Activated naive CD4-positive, alpha-beta T cell treated with anti-CD3 and anti-CD28 coated beads, Interleukin-2, amount 50 U/mL, for 24 hours (primary cell): ENCODE results near the gene LAPTM5.

Experiments used
- H3K27ac Mint-ChIP-seq: one replicate; pipeline ENCODE4 v1.8.0; 2021; ENCODE audit warnings: mild to moderate bottlenecking, mixed read lengths
- H3K27me3 Mint-ChIP-seq: one replicate; pipeline ENCODE4 v1.8.0; 2021; ENCODE audit warnings: mixed read lengths
- H3K36me3 Mint-ChIP-seq: one replicate; pipeline ENCODE4 v1.8.0; 2021; ENCODE audit warnings: mixed read lengths
- H3K4me1 Mint-ChIP-seq: one replicate; pipeline ENCODE4 v1.8.0; 2021; ENCODE audit warnings: mixed read lengths
- H3K4me3 Mint-ChIP-seq: one replicate; pipeline ENCODE4 v1.8.0; 2021; ENCODE audit warnings: mild to moderate bottlenecking, mixed read lengths
- H3K9me3 Mint-ChIP-seq: one replicate; pipeline ENCODE4 v1.8.0; 2021; ENCODE audit warnings: mixed read lengths

Gene LAPTM5

DNA sequence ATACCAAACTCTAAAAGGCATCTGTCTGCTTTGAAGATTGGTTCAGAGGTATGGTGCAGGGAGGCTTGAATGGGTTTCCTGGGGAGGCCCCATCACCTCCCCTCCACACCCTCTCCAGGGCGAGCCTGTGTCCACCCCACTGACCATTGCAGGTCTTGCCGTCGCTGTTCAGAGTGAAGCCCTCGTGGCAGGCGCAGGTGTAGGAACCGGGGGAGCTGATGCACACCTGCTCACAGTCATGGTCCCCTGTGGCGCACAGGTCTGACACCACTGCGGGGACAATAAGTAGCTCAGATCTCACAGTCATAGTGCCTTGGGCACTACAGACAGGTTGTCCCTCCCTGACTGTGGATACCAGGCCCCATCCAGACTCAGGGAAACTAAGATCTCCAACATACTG, 40.9 kb downstream of the LAPTM5 start:
- Mint-ChIP-seq H3K27me3 (no peaks in the 10 kb centered on the region), H3K36me3 (peaks cover 2% of the 10 kb centered on the region), H3K4me1 (peaks cover 32% of the 10 kb centered on the region), H3K27ac (no peak overlapping the region), H3K4me3 (peak overlapping the region; percentile 79), H3K9me3 (no peaks in the 10 kb centered on the region)

DNA sequence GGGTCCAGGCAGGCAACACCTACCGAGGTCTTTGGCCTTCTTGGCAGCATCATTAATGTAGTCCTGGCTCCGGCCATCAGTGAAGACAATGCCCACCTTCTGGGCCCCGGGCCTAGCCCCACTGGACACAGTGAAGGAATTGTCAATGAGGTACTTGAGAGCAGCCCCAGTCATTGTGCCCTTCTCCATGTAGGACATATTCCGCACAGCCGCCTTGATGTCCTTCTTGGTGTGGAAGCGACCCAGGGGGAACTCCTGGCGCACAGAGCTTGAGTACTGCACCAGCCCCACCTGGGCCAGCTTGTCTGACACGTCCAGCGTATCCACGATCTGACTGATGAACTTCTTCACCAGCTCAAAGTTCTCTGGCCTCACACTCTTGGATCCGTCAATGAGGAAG, 41.7 kb downstream of the LAPTM5 start:
- no peaks in the 10 kb centered on the region for H3K9me3 Mint-ChIP-seq
- H3K4me3 Mint-ChIP-seq = no peak overlapping the region
- peaks cover 26% of the 10 kb centered on the region for H3K4me1 Mint-ChIP-seq
- no peak overlapping the region for H3K27ac Mint-ChIP-seq
- peaks cover 2% of the 10 kb centered on the region for H3K36me3 Mint-ChIP-seq
- H3K27me3 Mint-ChIP-seq = no peaks in the 10 kb centered on the region

DNA sequence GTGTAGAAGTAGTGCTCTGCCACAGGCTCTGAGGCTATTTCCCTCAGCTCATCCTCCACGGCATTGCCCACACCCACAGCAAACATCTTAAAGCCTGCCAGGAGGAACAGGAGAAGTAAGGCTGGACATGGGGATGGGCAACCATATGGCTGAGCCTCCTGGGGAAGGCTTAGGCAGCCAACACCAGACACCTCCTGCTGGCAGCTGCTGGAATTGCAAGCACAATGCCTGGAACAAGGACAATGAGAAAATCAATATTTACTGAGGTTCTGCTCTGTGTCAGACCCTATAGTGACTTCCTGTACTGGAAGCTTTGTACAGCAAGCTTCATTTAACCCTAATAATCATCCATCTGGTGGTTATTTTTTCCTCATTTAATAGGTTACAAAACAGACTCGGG, 42.4 kb downstream of the LAPTM5 start:
- Mint-ChIP-seq H3K27me3 (no peaks in the 10 kb centered on the region), H3K36me3 (peaks cover 2% of the 10 kb centered on the region), H3K27ac (peak overlapping the region; percentile 59), H3K4me3 (no peak overlapping the region), H3K9me3 (no peaks in the 10 kb centered on the region), H3K4me1 (peaks cover 19% of the 10 kb centered on the region)

DNA sequence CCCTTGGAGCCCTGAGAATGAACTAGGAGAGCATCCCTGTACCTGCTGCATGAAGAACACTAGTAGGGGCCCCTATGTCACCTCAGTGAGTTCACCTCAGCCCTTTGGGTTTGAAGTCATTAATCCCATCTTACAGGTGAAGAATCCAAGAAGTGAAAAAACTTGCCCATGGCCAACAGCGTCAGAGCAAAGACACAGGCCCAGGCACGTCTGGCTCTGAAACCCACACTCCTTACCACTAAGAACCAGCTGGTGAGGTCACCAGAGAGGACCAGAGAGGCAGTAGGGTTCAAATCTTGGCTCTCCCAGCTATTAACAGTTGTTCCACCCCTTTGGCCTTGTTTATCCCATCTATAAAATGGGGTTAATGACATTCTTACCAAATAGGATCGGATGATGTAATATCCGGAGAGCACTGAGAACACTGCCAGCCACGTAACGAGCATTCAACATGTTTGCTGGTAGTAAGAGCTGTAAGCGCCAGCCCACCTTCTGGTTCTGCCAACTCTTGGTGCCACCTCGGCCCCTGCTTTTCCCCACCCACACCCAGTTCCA, 43.0 kb downstream of the LAPTM5 start:
- Mint-ChIP-seq H3K4me1 (peaks cover 16% of the 10 kb centered on the region), H3K27me3 (no peaks in the 10 kb centered on the region), H3K27ac (no peak overlapping the region), H3K36me3 (peaks cover 2% of the 10 kb centered on the region), H3K4me3 (no peak overlapping the region), H3K9me3 (no peaks in the 10 kb centered on the region)

DNA sequence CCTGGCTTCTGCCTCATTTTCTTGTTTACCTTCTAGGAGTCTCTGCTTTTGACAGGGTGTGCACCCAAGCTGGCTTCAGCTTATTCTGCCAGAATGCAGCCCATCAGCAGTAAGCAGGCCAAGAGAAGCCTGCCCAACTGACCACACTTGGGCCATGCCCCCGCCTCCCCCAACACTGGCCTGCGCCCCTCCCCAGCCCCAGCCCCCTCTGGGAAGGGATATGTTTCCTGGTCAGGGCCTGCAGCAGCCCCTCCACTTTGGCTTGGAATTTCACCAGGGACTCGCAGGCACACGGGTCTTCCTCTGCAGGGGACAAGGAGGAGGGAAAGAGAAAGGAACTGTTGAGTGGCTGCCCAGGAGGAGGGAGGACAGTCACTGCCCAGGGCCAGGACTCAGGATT, 43.5 kb downstream of the LAPTM5 start:
- Mint-ChIP-seq H3K9me3 (no peaks in the 10 kb centered on the region), H3K27me3 (no peaks in the 10 kb centered on the region), H3K36me3 (peaks cover 2% of the 10 kb centered on the region), H3K4me1 (peaks cover 13% of the 10 kb centered on the region), H3K27ac (no peak overlapping the region), H3K4me3 (no peak overlapping the region)

DNA sequence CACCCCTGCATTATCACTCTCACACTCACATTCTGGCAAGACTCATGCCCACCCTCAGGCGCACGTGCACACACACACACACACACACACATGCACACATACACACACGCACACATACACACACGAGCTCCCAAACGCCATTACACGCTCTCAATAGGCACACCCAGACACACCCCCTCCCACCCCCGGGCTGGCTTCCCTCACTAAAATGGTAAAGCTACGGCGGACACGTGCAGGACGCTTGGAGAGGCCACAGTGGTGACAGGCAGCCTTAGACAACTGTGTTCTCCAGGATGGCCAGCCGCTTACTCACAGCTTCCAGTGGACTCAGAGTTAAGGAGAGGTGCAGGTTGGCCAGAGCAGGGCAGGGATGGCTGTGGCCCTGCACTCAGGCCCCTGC, 44.3 kb downstream of the LAPTM5 start:
- no peaks in the 10 kb centered on the region for H3K9me3 Mint-ChIP-seq
- H3K27me3 Mint-ChIP-seq = no peaks in the 10 kb centered on the region

DNA sequence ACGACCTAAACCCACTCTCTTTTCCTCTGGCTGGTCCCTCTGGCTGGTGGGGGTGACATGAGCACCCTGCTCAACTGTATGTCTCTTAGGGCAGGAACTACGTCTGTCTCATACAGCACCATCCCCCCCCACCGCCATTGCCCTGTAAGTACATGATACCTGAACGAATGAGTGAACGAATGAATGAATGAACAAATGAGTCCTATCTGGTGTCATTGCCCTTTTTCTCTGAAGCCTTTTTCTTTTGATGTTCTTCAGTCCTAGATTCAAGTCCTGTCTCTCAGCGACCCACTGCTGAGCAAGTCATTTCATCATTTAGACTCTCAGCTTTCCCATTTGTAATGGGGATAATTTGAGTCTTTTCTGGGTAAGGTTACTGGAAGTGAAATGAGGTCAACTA, 45.0 kb downstream of the LAPTM5 start:
- Mint-ChIP-seq H3K36me3 (peaks cover 2% of the 10 kb centered on the region), H3K27me3 (no peaks in the 10 kb centered on the region), H3K9me3 (no peaks in the 10 kb centered on the region), H3K4me3 (no peak overlapping the region), H3K27ac (no peak overlapping the region), H3K4me1 (peaks cover 9% of the 10 kb centered on the region)

More for the DNA sequence above, 44.3 kb downstream of the LAPTM5 start:
- H3K4me1 Mint-ChIP-seq = peaks cover 13% of the 10 kb centered on the region
- H3K36me3 Mint-ChIP-seq = peaks cover 2% of the 10 kb centered on the region
- H3K4me3 Mint-ChIP-seq = no peak overlapping the region
- no peak overlapping the region for H3K27ac Mint-ChIP-seq

DNA sequence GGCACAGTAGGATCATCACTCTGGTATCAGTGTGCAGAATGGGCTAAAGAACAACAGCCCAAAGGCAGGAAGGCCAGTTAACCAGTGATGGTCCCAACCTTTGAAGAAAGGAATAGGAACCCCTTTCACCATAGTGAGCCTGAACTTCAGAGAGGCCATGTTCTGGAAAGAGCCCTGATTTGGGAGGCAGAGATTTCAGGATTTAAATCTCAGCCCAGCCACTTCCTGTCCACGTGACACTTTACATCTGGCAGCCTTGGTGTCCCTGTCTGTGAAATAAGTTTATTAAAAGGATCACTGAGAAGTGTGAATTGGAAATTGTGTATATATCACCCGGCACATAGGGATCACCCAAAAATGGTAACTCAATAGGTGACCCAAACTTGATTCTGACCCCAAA, 47.2 kb downstream of the LAPTM5 start:
- no peak overlapping the region for H3K4me3 Mint-ChIP-seq
- no peak overlapping the region for H3K27ac Mint-ChIP-seq
- no peaks in the 10 kb centered on the region for H3K36me3 Mint-ChIP-seq
- H3K27me3 Mint-ChIP-seq = no peaks in the 10 kb centered on the region
- H3K9me3 Mint-ChIP-seq = no peaks in the 10 kb centered on the region
- H3K4me1 Mint-ChIP-seq = no peaks in the 10 kb centered on the region

DNA sequence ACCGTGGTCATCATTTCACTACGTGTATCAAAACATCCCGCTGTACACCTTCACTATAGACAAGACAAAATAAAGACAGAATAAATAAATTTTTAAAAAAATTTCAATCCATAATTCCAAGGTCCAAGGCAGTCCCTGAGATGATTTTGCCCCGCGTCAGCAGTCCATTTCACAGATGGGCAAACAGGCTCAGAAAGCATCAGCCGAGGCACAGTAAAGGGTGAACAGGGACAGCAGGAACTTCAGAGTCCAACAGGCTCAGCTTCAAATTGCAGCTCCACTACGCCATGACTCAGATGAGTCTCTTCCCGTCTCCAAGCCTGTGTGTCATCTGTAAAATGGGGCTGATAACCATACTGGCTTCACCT, 49.2 kb downstream of the LAPTM5 start:
- no peak overlapping the region for H3K27ac Mint-ChIP-seq
- no peaks in the 10 kb centered on the region for H3K27me3 Mint-ChIP-seq
- no peaks in the 10 kb centered on the region for H3K4me1 Mint-ChIP-seq
- no peaks in the 10 kb centered on the region for H3K9me3 Mint-ChIP-seq
- H3K36me3 Mint-ChIP-seq = no peaks in the 10 kb centered on the region
- no peak overlapping the region for H3K4me3 Mint-ChIP-seq

DNA sequence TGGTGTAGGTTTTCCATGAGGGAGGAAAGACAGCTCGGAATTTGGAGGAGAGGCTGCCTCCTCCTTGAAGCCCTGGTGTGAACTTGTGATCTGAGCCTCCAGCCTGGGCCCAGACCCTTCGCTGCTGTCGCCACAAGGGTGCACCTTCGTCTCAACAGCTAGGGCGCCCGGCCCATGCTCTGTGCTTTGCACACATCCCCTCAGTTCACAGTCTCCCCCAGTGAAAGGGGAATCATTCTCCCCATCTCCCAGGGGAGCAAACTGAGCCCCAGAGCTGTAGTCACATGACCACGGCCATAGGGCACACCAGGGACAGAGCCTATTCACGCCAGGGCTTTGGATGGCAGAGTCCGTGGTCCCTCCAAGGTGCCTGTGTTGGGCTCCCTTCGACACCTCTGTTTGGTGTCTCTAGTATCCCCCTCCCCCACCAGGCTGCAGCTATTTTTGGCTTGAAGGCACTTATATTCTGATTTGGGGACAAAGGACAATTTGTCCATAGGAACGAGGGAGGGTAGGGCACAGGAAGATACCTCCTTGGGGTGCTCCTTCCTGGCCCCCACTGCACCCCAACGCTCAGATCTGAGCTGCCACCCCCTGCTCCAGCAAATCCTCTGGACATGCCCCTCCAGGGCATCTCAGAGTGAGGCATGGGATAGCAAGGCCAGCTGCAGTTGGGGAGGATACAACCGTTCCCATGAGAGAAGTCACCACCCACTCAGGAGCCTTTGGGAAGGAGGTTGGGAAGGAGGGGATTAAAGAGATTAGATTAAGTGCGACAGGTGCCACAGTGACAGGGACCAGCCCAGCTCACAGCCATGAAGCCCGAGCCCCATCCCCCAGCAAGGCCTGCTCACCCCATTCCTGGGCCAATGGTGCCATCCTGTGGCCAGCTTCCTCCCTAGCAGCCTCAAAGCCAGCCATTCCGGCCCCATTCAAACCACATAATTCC, 49.9 kb downstream of the LAPTM5 start:
- no peaks in the 10 kb centered on the region for H3K4me1 Mint-ChIP-seq
- H3K36me3 Mint-ChIP-seq = no peaks in the 10 kb centered on the region
- no peak overlapping the region for H3K4me3 Mint-ChIP-seq
- H3K9me3 Mint-ChIP-seq = no peaks in the 10 kb centered on the region
- no peaks in the 10 kb centered on the region for H3K27me3 Mint-ChIP-seq
- H3K27ac Mint-ChIP-seq = no peak overlapping the region

DNA sequence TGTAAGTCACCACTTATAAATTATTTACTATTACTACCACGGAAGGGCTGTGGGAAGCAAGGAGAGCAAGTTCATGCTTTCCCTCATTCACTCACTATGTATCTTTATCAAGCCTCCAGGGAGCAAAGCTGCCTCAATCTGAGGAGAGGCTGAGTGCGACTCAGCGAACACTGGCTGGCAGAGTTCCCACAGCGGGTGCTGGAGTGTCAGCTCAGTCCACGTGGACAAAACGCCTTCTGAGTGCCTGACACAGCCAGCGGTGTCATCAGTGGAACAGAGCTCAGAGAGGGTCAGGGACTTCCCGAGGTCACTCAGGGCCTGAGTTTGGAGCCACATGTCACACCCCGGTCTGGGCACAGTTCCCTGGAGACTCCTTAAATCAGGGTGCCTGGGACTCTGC, 51.0 kb downstream of the LAPTM5 start:
- Mint-ChIP-seq H3K4me3 (no peak overlapping the region), H3K36me3 (no peaks in the 10 kb centered on the region)

DNA sequence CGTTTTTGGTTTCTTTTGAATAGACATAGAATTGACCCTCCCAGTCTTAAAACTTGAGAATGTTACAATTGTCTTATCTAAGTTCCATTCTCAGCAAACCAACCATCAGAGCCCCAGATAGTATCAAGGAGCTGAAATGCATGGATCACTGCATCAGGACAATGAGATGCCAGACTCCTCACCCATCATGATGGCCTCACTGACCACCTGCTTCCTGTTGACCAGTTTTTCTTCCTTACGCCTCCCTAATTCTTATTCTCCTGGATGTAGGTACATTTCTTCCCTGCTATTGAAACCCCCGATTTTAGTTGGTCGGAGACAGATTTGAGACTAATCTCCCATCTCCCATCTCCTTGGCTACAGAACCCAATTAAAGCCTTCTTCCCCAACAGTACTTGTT, 51.9 kb downstream of the LAPTM5 start:
- H3K36me3 Mint-ChIP-seq = no peaks in the 10 kb centered on the region
- H3K4me1 Mint-ChIP-seq = no peaks in the 10 kb centered on the region
- H3K27me3 Mint-ChIP-seq = no peaks in the 10 kb centered on the region
- no peak overlapping the region for H3K4me3 Mint-ChIP-seq
- H3K27ac Mint-ChIP-seq = no peak overlapping the region
- H3K9me3 Mint-ChIP-seq = no peaks in the 10 kb centered on the region

More for the DNA sequence above, 51.0 kb downstream of the LAPTM5 start:
- Mint-ChIP-seq H3K27ac (no peak overlapping the region), H3K27me3 (no peaks in the 10 kb centered on the region), H3K9me3 (no peaks in the 10 kb centered on the region), H3K4me1 (no peaks in the 10 kb centered on the region)

DNA sequence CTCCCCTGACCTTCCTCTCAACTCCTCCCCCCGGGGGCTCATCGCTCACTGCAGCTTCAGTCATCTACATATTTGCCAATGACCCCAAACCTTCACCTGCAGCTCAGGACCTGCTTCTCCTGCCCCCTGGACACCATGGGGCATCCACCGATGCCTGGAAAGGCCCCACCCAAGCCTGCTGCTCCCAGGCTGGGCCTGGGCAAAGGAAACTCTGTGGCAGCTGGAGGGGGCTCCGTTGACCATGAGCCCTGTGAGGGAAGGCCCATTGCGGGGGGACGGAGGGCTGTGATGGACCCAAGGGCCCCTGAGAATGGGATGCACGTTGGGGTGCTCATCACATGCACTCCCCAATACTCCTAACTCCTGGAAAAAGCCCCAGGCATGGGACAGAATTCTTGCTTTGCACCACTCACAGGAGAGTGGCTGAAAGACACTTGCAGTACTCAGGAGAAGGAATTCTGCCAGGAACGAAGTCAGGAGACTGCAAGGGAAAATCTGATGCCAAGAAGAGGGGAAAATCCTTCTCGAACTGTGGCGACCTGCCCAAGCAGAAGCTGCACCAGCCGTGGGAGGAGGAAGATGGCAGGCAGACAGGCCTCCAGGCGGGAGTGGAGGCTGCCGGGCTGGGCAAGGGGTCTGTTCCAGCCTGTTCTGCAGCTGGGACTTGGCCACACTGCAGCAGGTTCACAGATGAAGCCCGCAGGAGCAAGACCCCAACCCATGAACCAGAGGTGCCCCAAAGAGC, 52.6 kb downstream of the LAPTM5 start:
- Mint-ChIP-seq H3K9me3 (no peaks in the 10 kb centered on the region), H3K27me3 (no peaks in the 10 kb centered on the region), H3K27ac (no peak overlapping the region), H3K36me3 (no peaks in the 10 kb centered on the region), H3K4me3 (no peak overlapping the region), H3K4me1 (no peaks in the 10 kb centered on the region)

DNA sequence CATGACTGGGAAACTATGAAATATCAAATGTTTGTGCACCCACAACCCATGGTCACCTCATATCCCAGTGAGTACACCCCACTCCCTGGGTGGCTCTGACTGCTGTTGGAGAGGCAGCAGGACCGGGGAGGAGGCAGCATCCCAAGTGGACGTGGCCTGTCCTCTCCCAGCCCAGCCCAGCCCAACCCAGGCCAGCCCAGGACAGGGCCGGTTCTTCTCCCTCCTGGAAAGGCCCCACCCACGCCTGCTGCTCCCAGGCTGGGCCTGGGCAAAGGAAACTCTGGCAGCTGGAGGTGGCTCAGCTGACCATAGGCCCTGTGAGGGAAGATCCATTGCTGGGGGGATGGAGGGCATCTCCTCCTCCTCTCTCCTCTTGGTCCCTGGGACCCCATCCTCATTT, 53.3 kb downstream of the LAPTM5 start:
- Mint-ChIP-seq H3K27ac (no peak overlapping the region), H3K9me3 (no peaks in the 10 kb centered on the region), H3K4me1 (no peaks in the 10 kb centered on the region), H3K4me3 (no peak overlapping the region), H3K36me3 (no peaks in the 10 kb centered on the region), H3K27me3 (no peaks in the 10 kb centered on the region)

DNA sequence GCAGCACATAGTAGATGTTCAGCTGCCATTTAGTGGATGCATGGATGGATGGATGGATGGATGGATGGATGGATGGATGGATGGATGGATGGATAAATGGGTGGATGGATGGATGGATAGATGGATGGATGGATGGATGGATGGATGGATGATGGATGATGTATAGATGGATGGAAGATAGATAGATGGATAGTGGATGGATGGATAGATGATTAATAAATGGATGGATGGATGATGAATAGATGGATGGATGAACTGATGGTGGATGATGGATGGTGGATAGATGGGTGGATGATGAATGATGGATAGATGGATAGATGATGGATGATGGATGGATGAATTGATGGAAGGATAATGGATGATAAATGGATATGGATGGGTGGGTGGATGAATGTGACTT, 54.8 kb downstream of the LAPTM5 start:
- no peak overlapping the region for H3K4me3 Mint-ChIP-seq
- no peaks in the 10 kb centered on the region for H3K27me3 Mint-ChIP-seq
- H3K36me3 Mint-ChIP-seq = no peaks in the 10 kb centered on the region
- no peaks in the 10 kb centered on the region for H3K4me1 Mint-ChIP-seq
- H3K9me3 Mint-ChIP-seq = no peaks in the 10 kb centered on the region
- no peak overlapping the region for H3K27ac Mint-ChIP-seq

DNA sequence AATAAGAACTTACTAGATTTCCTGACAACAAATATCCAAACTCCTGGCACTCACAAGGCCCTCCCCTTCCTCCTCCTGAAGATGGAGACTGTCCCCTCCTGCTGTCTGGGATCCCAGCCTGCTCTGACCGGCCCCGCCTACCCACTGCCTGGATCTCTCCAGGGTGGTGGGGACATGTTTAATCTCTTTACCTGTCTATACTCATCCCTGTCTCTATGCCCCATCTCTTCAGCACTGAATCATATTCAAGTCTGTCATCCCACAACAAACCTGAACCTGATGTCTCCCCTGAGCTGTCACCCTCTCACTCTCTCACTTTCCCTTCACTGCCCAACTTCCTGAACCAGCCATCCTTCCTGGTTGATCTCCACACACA, 56.3 kb downstream of the LAPTM5 start:
- H3K27me3 Mint-ChIP-seq = no peaks in the 10 kb centered on the region
- H3K9me3 Mint-ChIP-seq = no peaks in the 10 kb centered on the region
- H3K4me3 Mint-ChIP-seq = no peak overlapping the region
- H3K27ac Mint-ChIP-seq = no peak overlapping the region
- no peaks in the 10 kb centered on the region for H3K36me3 Mint-ChIP-seq
- no peaks in the 10 kb centered on the region for H3K4me1 Mint-ChIP-seq
